Activated CD8-positive, alpha-beta memory T cell treated with anti-CD3 and anti-CD28 coated beads, Interleukin-2, amount 10 ng/mL, durations not matched to agents 7 days and 5 days (primary cell): ENCODE results near the gene ERRFI1. TPM values are rescaled to one million over a fixed set of nuclear protein-coding genes. Genes with fewer than 3 reads are reported as not detected.

ENCODE experiments used
- ATAC-seq: fragments of 150-1000 bp; cut with Tn5 transposase; one replicate; pipeline ENCODE4 v1.10.0; 2021; ENCODE audit warnings: moderate library complexity
- CTCF ChIA-PET: fragments of 350-600 bp; sonication (Branson Sonifier 250); formaldehyde crosslinking; loops from one replicate; lab custom pipeline; 2021; ENCODE audit warnings: antibody characterized with exemption; lab: Charles Lee
- DNase-seq: peaks from one replicate; pipeline ENCODE4 v3.0.0-alpha.2; 2020
- H3K27ac Mint-ChIP-seq: one replicate; pipeline ENCODE4 v1.8.0; 2021; ENCODE audit warnings: mild to moderate bottlenecking, mixed read lengths
- H3K27me3 Mint-ChIP-seq: one replicate; pipeline ENCODE4 v1.8.0; 2021; ENCODE audit warnings: mixed read lengths
- H3K36me3 Mint-ChIP-seq: one replicate; pipeline ENCODE4 v1.8.0; 2021; ENCODE audit warnings: mild to moderate bottlenecking, mixed read lengths
- H3K4me1 Mint-ChIP-seq: one replicate; pipeline ENCODE4 v1.8.0; 2021; ENCODE audit warnings: mixed read lengths
- H3K4me3 Mint-ChIP-seq: one replicate; pipeline ENCODE4 v1.8.0; 2021; ENCODE audit warnings: mild to moderate bottlenecking, moderate library complexity, mixed read lengths
- H3K9me3 Mint-ChIP-seq: one replicate; pipeline ENCODE4 v1.8.0; 2022; ENCODE audit warnings: low read depth, mixed read lengths
- total RNA-seq, 2 experiments: library from RNA; stranded (reverse); gene quantifications; one replicate each; pipeline ENCODE4 v1.2.3, GENCODE V29; 2021

Gene ERRFI1
- total RNA-seq, 2 experiments from 2014 or later: 0.53 to 1.5 TPM

GRCh38 chr1:8002329-8002910, 23.7 kb downstream of the ERRFI1 start:
- no peaks in the 10 kb centered on the region for H3K27me3 Mint-ChIP-seq
- ATAC-seq (no peak), DNase-seq (no peak)
- peaks cover 5% of the 10 kb centered on the region for H3K36me3 Mint-ChIP-seq
- no peak overlapping the region for H3K4me3 Mint-ChIP-seq
- no peaks in the 10 kb centered on the region for H3K9me3 Mint-ChIP-seq
- H3K4me1 Mint-ChIP-seq: no peaks in the 10 kb centered on the region
- no peak overlapping the region for H3K27ac Mint-ChIP-seq
- CTCF ChIA-PET: no interaction called here

GRCh38 chr1:7995437-7995836, 30.7 kb downstream of the ERRFI1 start:
- Mint-ChIP-seq H3K27me3 (no peaks in the 10 kb centered on the region), H3K27ac (no peak overlapping the region), H3K4me1 (peaks cover 10% of the 10 kb centered on the region), H3K9me3 (peaks cover 2% of the 10 kb centered on the region), H3K4me3 (no peak overlapping the region), H3K36me3 (peaks cover 19% of the 10 kb centered on the region)
- DNase-seq (no peak), ATAC-seq (no peak)
- CTCF ChIA-PET: no interaction called here

- Mint-ChIP-seq H3K27ac (no peak overlapping the region), H3K4me1 (peaks cover 10% of the 10 kb centered on the region), H3K36me3 (peaks cover 25% of the 10 kb centered on the region), H3K27me3 (no peaks in the 10 kb centered on the region), H3K4me3 (no peak overlapping the region), H3K9me3 (peaks cover 7% of the 10 kb centered on the region)
- no peak for ATAC-seq
- CTCF ChIA-PET: no interaction called here
- DNase-seq: no peak
Observed at GRCh38 chr1:7994827-7995226, 31.3 kb downstream of the ERRFI1 start.

- CTCF ChIA-PET: no interaction called here
- Mint-ChIP-seq H3K4me3 (no peak overlapping the region), H3K36me3 (peaks cover 30% of the 10 kb centered on the region), H3K9me3 (peaks cover 7% of the 10 kb centered on the region), H3K27me3 (no peaks in the 10 kb centered on the region), H3K4me1 (peaks cover 10% of the 10 kb centered on the region), H3K27ac (no peak overlapping the region)
- ATAC-seq (peak; percentile 9), DNase-seq (no peak)
Observed at GRCh38 chr1:7993593-7994479, 32.3 kb downstream of the ERRFI1 start.

GRCh38 chr1:7992885-7993284, 33.2 kb downstream of the ERRFI1 start:
- Mint-ChIP-seq H3K4me1 (peaks cover 11% of the 10 kb centered on the region), H3K9me3 (peaks cover 7% of the 10 kb centered on the region), H3K4me3 (no peak overlapping the region), H3K27ac (no peak overlapping the region), H3K27me3 (no peaks in the 10 kb centered on the region), H3K36me3 (peaks cover 31% of the 10 kb centered on the region)
- DNase-seq (no peak), ATAC-seq (no peak)
- CTCF ChIA-PET: no interaction called here

GRCh38 chr1:7991504-7992440, 34.3 kb downstream of the ERRFI1 start:
- Mint-ChIP-seq H3K4me1 (peaks cover 13% of the 10 kb centered on the region), H3K4me3 (no peak overlapping the region), H3K9me3 (peaks cover 7% of the 10 kb centered on the region), H3K27ac (no peak overlapping the region), H3K27me3 (no peaks in the 10 kb centered on the region), H3K36me3 (peaks cover 32% of the 10 kb centered on the region)
- ATAC-seq (no peak), DNase-seq (no peak)
- CTCF ChIA-PET: interaction anchor here (4.3 kb wide), 1 partner anchor 16 kb away, joined by 14 read pairs; no protein-coding TSS in a partner anchor

- peak overlapping the region; percentile 55 for H3K27ac Mint-ChIP-seq
- H3K27me3 Mint-ChIP-seq: no peaks in the 10 kb centered on the region
- peaks cover 41% of the 10 kb centered on the region for H3K36me3 Mint-ChIP-seq
- H3K9me3 Mint-ChIP-seq: peaks cover 7% of the 10 kb centered on the region
- no peak overlapping the region for H3K4me3 Mint-ChIP-seq
- H3K4me1 Mint-ChIP-seq: peaks cover 13% of the 10 kb centered on the region
- CTCF ChIA-PET: interaction anchor here (4.3 kb wide), 1 partner anchor 15 kb away, joined by 14 read pairs; no protein-coding TSS in a partner anchor
- ATAC-seq (no peak), DNase-seq (no peak)
Observed at GRCh38 chr1:7989762-7990428, 36.2 kb downstream of the ERRFI1 start.

GRCh38 chr1:7988576-7988975, 37.5 kb downstream of the ERRFI1 start:
- CTCF ChIA-PET: interaction anchor here (4.3 kb wide), 1 partner anchor 13 kb away, joined by 14 read pairs; no protein-coding TSS in a partner anchor
- H3K27me3 Mint-ChIP-seq: no peaks in the 10 kb centered on the region
- H3K27ac Mint-ChIP-seq: no peak overlapping the region
- H3K4me3 Mint-ChIP-seq: no peak overlapping the region
- peaks cover 51% of the 10 kb centered on the region for H3K36me3 Mint-ChIP-seq
- peaks cover 3% of the 10 kb centered on the region for H3K4me1 Mint-ChIP-seq
- DNase-seq (no peak), ATAC-seq (no peak)
- H3K9me3 Mint-ChIP-seq: peaks cover 7% of the 10 kb centered on the region

GRCh38 chr1:7987528-7987927, 38.6 kb downstream of the ERRFI1 start:
- no peak overlapping the region for H3K4me3 Mint-ChIP-seq
- no peak for DNase-seq
- H3K4me1 Mint-ChIP-seq: peaks cover 4% of the 10 kb centered on the region
- H3K27me3 Mint-ChIP-seq: no peaks in the 10 kb centered on the region
- H3K9me3 Mint-ChIP-seq: peaks cover 7% of the 10 kb centered on the region
- CTCF ChIA-PET: interaction anchor here (4.3 kb wide), 1 partner anchor 12 kb away, joined by 14 read pairs; no protein-coding TSS in a partner anchor
- peaks cover 55% of the 10 kb centered on the region for H3K36me3 Mint-ChIP-seq
- no peak overlapping the region for H3K27ac Mint-ChIP-seq
- no peak for ATAC-seq

GRCh38 chr1:7985851-7986612, 40.1 kb downstream of the ERRFI1 start:
- H3K4me3 Mint-ChIP-seq: no peak overlapping the region
- H3K4me1 Mint-ChIP-seq: peaks cover 8% of the 10 kb centered on the region
- ATAC-seq: no peak
- DNase-seq: no peak
- no peaks in the 10 kb centered on the region for H3K27me3 Mint-ChIP-seq
- H3K27ac Mint-ChIP-seq: peak overlapping the region; percentile 8
- CTCF ChIA-PET: interaction anchor here (1.0 kb wide), 1 partner anchor 29 kb away, joined by 4 read pairs; no protein-coding TSS in a partner anchor
- peaks cover 61% of the 10 kb centered on the region for H3K36me3 Mint-ChIP-seq
- peaks cover 7% of the 10 kb centered on the region for H3K9me3 Mint-ChIP-seq

GRCh38 chr1:7984811-7985210, 41.3 kb downstream of the ERRFI1 start:
- peaks cover 60% of the 10 kb centered on the region for H3K36me3 Mint-ChIP-seq
- CTCF ChIA-PET: interaction anchor here (1.2 to 3.1 kb wide), 3 partner anchors 10 to 364 kb away, joined by 3 to 11 read pairs (median 8); no protein-coding TSS in a partner anchor
- no peaks in the 10 kb centered on the region for H3K27me3 Mint-ChIP-seq
- no peaks in the 10 kb centered on the region for H3K9me3 Mint-ChIP-seq
- H3K4me1 Mint-ChIP-seq: peaks cover 8% of the 10 kb centered on the region
- DNase-seq (no peak), ATAC-seq (no peak)
- no peak overlapping the region for H3K4me3 Mint-ChIP-seq
- H3K27ac Mint-ChIP-seq: no peak overlapping the region
